Body of pancreas (tissue), 4 donors: ENCODE results near the gene C14orf93.

ENCODE experiments used
- CTCF ChIP-seq, 7 experiments: fragments of 450-650 bp in 4 of 7; fragments of 200-600 bp in 3 of 7; sonication (generic) in 3 of 7; IDR thresholded peaks; one replicate each; pipeline ENCODE4 v1.5.1; 2016 to 2019; ENCODE audit warnings: antibody characterized with exemption in 7 of 7
- POLR2A ChIP-seq, 3 donors: fragments of 450-650 bp; IDR thresholded peaks; one replicate each; pipeline ENCODE4 v1.6.1; 2016; ENCODE audit warnings: antibody characterized with exemption in 3 of 3, mild to moderate bottlenecking in 2 of 3

GRCh38 chr14:22974530-22975313 is 35.2 kb downstream of the C14orf93 start:
- TF ChIP-seq CTCF (IDR thresholded peaks at IDR 0.05) (no peak), POLR2A (IDR thresholded peaks at IDR 0.05) (no peak)
